MM.1S (cell line): ENCODE data around the gene PHF19.

Experiments used
- DNase-seq: peaks from one replicate; pipeline ENCODE4 v3.0.0-alpha.2; 2015
- H2AFZ ChIP-seq: fragments of 300-600 bp; sonication (generic); 2 replicates; pipeline ENCODE4 v1.6.0; 2016; ENCODE audit warnings: antibody characterized with exemption, low read length
- H3F3A ChIP-seq: fragments of 300-600 bp; sonication (generic); 2 replicates; pipeline ENCODE4 v1.6.1; 2016; ENCODE audit warnings: mild to moderate bottlenecking, antibody characterized with exemption, low read length, moderate library complexity, mixed read lengths; ENCODE audit not compliant: insufficient read depth
- H3K27ac ChIP-seq: fragments of 300-600 bp; sonication (generic); 2 replicates; pipeline ENCODE4 v1.5.1; 2016; ENCODE audit warnings: mild to moderate bottlenecking, low read length
- H3K27me3 ChIP-seq: fragments of 300-600 bp; sonication (generic); replicated peaks from 2 replicates; pipeline ENCODE4 v1.6.0; 2016; ENCODE audit warnings: low read length; ENCODE audit not compliant: insufficient read depth
- H3K36me3 ChIP-seq: fragments of 300-600 bp; sonication (generic); replicated peaks from 2 replicates; pipeline ENCODE4 v1.6.1; 2016; ENCODE audit warnings: mild to moderate bottlenecking, low read length, mixed read lengths; ENCODE audit not compliant: insufficient read depth
- H3K4me1 ChIP-seq: fragments of 300-600 bp; sonication (generic); 2 replicates; pipeline ENCODE4 v1.6.1; 2016; ENCODE audit warnings: low read length, mixed read lengths
- H3K4me2 ChIP-seq: fragments of 300-600 bp; sonication (generic); 2 replicates; pipeline ENCODE4 v1.6.0; 2016; ENCODE audit warnings: low read depth, low read length
- H3K4me3 ChIP-seq: fragments of 300-600 bp; sonication (generic); 2 replicates; pipeline ENCODE4 v1.5.1; 2016; ENCODE audit warnings: low read length, mixed read lengths
- H3K79me2 ChIP-seq: fragments of 300-600 bp; sonication (generic); 2 replicates; pipeline ENCODE4 v1.6.1; 2016; ENCODE audit warnings: mixed run types, low read length, mixed read lengths
- H3K9ac ChIP-seq: fragments of 300-600 bp; sonication (generic); 2 replicates; pipeline ENCODE4 v1.6.1; 2016; ENCODE audit warnings: low read length, mixed read lengths
- H3K9me2 ChIP-seq: fragments of 300-600 bp; sonication (generic); replicated peaks from 2 replicates; pipeline ENCODE4 v1.6.1; 2016; ENCODE audit warnings: mild to moderate bottlenecking, low read length, mixed read lengths; ENCODE audit not compliant: insufficient read depth
- H3K9me3 ChIP-seq: fragments of 300-600 bp; sonication (generic); replicated peaks from 2 replicates; pipeline ENCODE4 v1.6.1; 2016; ENCODE audit warnings: mild to moderate bottlenecking, low read length, mixed read lengths; ENCODE audit not compliant: insufficient read depth
- H4K20me1 ChIP-seq: fragments of 300-600 bp; sonication (generic); 2 replicates; pipeline ENCODE4 v1.6.1; 2016; ENCODE audit warnings: mild to moderate bottlenecking, low read length, moderate library complexity, mixed read lengths; ENCODE audit not compliant: insufficient read depth
- EZH2 ChIP-seq: fragments of 300-600 bp; sonication (generic); optimal IDR thresholded peaks from 2 replicates; pipeline ENCODE3; 2017; ENCODE audit warnings: low read depth, mild to moderate bottlenecking, antibody characterized with exemption, low read length, mixed read lengths
- EZH2phosphoT487 ChIP-seq: fragments of 300-600 bp; sonication (generic); IDR thresholded peaks from 2 replicates; pipeline ENCODE4 v1.6.1; 2018; ENCODE audit warnings: antibody characterized with exemption, low read length
- TF ChIP-seq, protein P1 (sequence below): fragments of 300-600 bp; sonication (generic); IDR thresholded peaks from 2 replicates; pipeline ENCODE4 v1.5.1; 2016; ENCODE audit warnings: antibody characterized with exemption, low read length, mixed read lengths

Gene PHF19

DNA sequence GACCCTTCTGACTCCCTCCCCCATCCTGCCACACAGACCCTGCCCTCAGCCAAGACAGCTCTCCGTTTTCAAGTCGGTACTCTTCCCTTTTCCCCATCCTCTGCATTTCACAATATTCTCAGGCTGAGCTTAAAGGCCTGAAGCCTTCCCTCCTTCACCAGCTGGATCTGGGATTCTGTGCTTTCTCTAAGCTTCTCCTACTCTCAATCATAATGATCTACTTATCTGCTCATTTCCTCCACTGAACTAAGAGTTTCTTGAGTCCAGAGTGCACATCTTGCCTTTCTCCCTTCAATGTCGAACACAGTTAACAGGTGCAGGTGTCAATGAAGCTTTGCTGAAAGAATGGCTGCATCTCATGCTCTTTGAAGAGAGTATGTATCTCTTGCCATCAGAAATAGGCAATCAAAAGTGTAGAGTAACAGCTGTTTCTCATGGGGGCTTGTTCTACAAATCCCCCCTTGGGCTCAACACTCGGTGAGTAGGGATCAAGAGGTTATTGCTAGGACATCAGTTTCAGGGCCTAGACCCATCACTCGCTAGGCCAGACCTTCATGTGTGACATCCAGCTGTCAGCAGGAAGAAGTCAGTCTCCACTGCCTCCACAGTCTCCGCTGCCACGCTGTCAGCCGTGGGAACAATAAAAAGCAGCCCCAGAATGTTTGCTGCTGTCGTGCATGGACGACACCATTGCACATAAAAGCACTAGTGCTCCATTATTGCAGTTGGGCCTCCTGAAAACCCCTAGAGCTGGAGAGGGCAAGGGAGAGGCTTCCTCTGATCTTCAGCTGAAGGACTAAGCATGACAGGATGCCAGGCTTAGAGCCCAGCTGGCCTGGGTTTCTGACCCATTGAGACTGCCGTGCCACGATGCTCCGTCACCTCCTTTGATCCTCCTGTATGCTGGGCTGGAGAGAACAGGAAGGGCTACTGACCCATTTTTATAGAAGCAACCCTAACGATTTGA lies 25.9 kb upstream of the PHF19 start:
- peak overlapping the region; percentile 91 for H3K27ac ChIP-seq
- no peaks in the 10 kb centered on the region for H3K79me2 ChIP-seq
- TF ChIP-seq EZH2phosphoT487 = no peak
- TF ChIP-seq EZH2 = no peak
- peaks cover 54% of the 10 kb centered on the region for H3K4me1 ChIP-seq
- H3K4me3 ChIP-seq = no peak overlapping the region
- H3K4me2 ChIP-seq = peak overlapping the region; percentile 20; the same call in 1 of the 2 replicates
- DNase-seq = no peak
- peaks cover 23% of the 10 kb centered on the region for H3F3A ChIP-seq
- H3K9me2 ChIP-seq = no peaks in the 10 kb centered on the region
- H3K9ac ChIP-seq = peak overlapping the region; percentile 44
- no peak overlapping the region for H2AFZ ChIP-seq
- no peaks in the 10 kb centered on the region for H3K36me3 ChIP-seq
- no peaks in the 10 kb centered on the region for H3K27me3 ChIP-seq
- no peaks in the 10 kb centered on the region for H3K9me3 ChIP-seq
- H4K20me1 ChIP-seq = no peaks in the 10 kb centered on the region

DNA sequence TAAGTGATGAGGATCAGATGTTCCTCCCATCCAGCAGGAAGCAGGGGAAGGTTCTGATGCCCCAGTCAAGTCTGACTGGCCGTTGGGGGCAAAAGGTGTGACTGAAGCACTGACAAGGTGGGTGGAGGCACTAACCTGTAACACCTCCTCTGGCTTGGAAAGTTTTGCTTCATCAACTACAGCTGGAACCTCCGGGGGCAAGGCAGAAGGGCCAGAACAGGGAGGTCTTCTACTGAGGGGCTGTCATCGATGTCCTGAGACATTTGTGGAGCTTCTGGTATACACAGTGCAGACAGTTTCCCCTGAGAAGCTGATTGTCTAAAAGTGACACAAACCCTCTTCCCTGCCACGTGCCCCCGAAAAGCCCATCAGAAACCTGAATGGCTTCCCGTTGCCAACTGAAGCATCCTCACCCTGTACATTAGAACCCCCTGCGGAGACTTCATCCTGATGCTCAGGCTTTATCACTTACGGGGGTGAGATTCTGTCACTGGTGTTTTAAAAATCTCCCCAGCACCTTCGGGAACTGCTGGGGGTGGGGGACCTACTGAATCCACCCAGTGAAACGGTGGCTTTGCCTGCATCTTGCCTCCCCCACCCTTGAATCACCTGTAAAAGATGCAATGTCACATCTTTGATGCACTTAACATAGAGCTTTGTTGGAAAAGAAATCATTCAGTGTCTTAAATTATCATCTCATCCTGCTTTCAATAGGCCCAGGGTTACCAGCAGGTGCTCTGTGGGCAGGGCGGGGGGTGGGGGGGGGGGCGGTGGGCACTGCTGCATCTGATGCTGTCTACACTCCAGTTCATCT lies 25.0 kb upstream of the PHF19 start:
- no peak overlapping the region for H3K4me3 ChIP-seq
- no peak for DNase-seq
- H3K27me3 ChIP-seq = no peaks in the 10 kb centered on the region
- H2AFZ ChIP-seq = no peak overlapping the region
- H3K4me1 ChIP-seq = peaks cover 63% of the 10 kb centered on the region
- H3K9me2 ChIP-seq = no peaks in the 10 kb centered on the region
- no peaks in the 10 kb centered on the region for H3K36me3 ChIP-seq
- H3K4me2 ChIP-seq = no peak overlapping the region
- no peaks in the 10 kb centered on the region for H3K79me2 ChIP-seq
- TF ChIP-seq EZH2phosphoT487 = no peak
- TF ChIP-seq, protein P1, sequence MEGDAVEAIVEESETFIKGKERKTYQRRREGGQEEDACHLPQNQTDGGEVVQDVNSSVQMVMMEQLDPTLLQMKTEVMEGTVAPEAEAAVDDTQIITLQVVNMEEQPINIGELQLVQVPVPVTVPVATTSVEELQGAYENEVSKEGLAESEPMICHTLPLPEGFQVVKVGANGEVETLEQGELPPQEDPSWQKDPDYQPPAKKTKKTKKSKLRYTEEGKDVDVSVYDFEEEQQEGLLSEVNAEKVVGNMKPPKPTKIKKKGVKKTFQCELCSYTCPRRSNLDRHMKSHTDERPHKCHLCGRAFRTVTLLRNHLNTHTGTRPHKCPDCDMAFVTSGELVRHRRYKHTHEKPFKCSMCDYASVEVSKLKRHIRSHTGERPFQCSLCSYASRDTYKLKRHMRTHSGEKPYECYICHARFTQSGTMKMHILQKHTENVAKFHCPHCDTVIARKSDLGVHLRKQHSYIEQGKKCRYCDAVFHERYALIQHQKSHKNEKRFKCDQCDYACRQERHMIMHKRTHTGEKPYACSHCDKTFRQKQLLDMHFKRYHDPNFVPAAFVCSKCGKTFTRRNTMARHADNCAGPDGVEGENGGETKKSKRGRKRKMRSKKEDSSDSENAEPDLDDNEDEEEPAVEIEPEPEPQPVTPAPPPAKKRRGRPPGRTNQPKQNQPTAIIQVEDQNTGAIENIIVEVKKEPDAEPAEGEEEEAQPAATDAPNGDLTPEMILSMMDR = no peak
- no peak for TF ChIP-seq EZH2
- H3K9ac ChIP-seq = no peak overlapping the region
- H3K9me3 ChIP-seq = no peaks in the 10 kb centered on the region
- no peak overlapping the region for H3K27ac ChIP-seq
- no peaks in the 10 kb centered on the region for H4K20me1 ChIP-seq
- H3F3A ChIP-seq = peaks cover 30% of the 10 kb centered on the region

DNA sequence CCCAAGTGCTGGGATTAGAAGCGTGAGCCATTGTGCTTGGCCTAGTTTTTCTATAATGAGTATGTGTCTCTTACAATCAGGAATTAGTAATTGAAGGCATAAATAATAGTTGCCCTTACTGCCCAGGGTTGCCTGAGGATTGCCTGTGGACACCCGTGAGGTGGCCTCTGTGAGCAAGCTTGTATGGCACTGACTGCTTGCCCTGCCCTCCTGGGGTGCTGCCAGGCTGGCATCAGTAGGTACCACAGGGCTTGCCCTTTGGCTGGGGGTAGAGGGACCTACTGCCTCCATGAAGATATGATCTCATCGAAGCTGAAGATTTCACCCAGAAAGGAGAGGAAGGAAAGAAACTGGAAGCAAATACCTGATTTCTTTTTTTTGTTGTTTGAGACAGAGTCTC lies 23.8 kb upstream of the PHF19 start:
- no peaks in the 10 kb centered on the region for H3K9me3 ChIP-seq
- H3K9me2 ChIP-seq = no peaks in the 10 kb centered on the region
- peaks cover 72% of the 10 kb centered on the region for H3K4me1 ChIP-seq
- H3K27me3 ChIP-seq = no peaks in the 10 kb centered on the region
- H2AFZ ChIP-seq = no peak overlapping the region
- no peak overlapping the region for H3K4me2 ChIP-seq
- no peak for DNase-seq
- H3K79me2 ChIP-seq = no peaks in the 10 kb centered on the region
- no peak overlapping the region for H3K4me3 ChIP-seq
- H4K20me1 ChIP-seq = no peaks in the 10 kb centered on the region
- H3K9ac ChIP-seq = no peak overlapping the region
- H3K36me3 ChIP-seq = no peaks in the 10 kb centered on the region
- TF ChIP-seq, protein P1 = no peak
- TF ChIP-seq EZH2phosphoT487 (no peak), EZH2 (no peak)
- H3F3A ChIP-seq = peaks cover 34% of the 10 kb centered on the region
- H3K27ac ChIP-seq = no peak overlapping the region
